AG04450 (cell line): ENCODE measurements around the gene SLC23A1. TPM values are rescaled to one million over a fixed set of nuclear protein-coding genes. Genes with fewer than 3 reads are reported as not detected.
"Not testable (repeated sequence)": the region's sequence is repeated elsewhere in the genome, so short reads cannot be mapped to it uniquely, and the experiment has no call there.

Experiments used
- CTCF ChIA-PET: fragments of 300-600, 350-600 bp; formaldehyde crosslinking; extraction: SDS; loops from one replicate; lab custom pipeline; 2022; ENCODE audit warnings: antibody characterized with exemption, inconsistent platforms; lab: Charles Lee
- POLR2A ChIA-PET: fragments of 350-600 bp; formaldehyde crosslinking; extraction: SDS; loops from one replicate; lab custom pipeline; 2021; ENCODE audit warnings: antibody characterized with exemption, inconsistent platforms; lab: Yijun Ruan, JAX
- DNase-seq: peaks from one replicate; pipeline ENCODE4 v3.0.0-alpha.2; 2011; ENCODE audit warnings: low read depth, low spot score
- H3K27ac ChIP-seq: one replicate; pipeline ENCODE4 v1.5.1; 2012; ENCODE audit warnings: low read depth, low read length, control low read depth
- H3K27me3 ChIP-seq: one replicate; pipeline ENCODE4 v1.6.0; 2012; ENCODE audit warnings: low read length; ENCODE audit not compliant: control insufficient read depth, insufficient read depth
- H3K4me3 ChIP-seq: 2 replicates; pipeline ENCODE4 v1.5.1; 2011; ENCODE audit warnings: mild to moderate bottlenecking, low read depth, low read length, control low read depth
- H3K9me3 ChIP-seq: 2 replicates; pipeline ENCODE4 v1.5.1; 2012; ENCODE audit warnings: low read length; ENCODE audit not compliant: control insufficient read depth, insufficient read depth
- polyA plus RNA-seq: library from polyadenylated mRNA; depleted of rRNA; stranded (reverse); fragments of >200 nt; gene quantifications from 2 replicates; pipeline ENCODE4 v1.2.3, GENCODE V29; 2011
- TF ChIP-seq, protein P1 (sequence below): IDR thresholded peaks from 2 replicates; pipeline ENCODE4 v1.5.1; 2011; ENCODE audit warnings: low read depth, low read length, control low read depth, inconsistent platforms

Gene SLC23A1
- polyA plus RNA-seq, 1 experiment: not detected

DNA sequence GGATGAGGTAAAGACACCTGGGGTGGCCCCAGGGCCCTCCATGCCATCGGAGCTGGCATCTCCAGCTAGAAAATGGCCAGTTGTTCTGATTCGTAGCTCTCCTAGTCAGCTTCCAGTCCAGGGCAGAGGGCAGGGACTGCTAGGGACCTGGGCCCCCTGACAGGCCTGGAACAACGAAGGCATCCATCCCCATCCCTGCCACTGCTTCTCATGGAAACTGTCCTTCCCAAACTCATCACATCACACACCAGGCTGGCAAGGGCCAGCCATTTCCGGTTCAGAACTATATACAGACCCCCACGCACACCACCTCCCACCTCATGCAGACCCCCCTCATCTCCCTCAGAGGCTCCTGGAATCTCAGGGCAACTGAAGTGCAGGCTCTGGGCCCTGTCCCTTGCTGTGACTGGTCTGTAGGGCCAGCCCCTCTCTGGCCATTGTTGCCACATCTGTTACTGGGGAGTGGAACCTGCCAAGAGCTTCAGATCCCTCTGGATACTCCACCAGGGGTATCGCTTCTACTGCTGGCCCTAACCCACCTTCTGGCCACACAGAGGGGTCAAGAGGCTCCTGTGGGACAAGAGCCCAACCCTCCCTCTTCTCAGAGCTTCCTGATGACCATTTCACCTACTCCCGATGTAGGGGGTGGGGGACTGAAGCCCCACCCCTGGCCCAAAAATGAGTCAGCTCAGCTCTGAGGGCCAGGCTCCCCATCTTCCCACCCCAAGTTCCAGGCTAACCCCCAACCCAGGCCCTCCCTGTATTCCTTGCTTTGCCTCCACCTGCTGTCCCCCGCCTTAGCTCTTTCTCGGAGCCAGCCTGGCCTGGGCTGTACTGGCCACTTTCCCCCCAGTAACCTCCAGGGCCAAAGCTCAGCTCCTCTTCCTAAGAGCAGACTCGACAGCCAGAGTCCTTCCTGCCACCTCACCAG, 7.8 kb upstream of the SLC23A1 start:
- TF ChIP-seq, protein P1, sequence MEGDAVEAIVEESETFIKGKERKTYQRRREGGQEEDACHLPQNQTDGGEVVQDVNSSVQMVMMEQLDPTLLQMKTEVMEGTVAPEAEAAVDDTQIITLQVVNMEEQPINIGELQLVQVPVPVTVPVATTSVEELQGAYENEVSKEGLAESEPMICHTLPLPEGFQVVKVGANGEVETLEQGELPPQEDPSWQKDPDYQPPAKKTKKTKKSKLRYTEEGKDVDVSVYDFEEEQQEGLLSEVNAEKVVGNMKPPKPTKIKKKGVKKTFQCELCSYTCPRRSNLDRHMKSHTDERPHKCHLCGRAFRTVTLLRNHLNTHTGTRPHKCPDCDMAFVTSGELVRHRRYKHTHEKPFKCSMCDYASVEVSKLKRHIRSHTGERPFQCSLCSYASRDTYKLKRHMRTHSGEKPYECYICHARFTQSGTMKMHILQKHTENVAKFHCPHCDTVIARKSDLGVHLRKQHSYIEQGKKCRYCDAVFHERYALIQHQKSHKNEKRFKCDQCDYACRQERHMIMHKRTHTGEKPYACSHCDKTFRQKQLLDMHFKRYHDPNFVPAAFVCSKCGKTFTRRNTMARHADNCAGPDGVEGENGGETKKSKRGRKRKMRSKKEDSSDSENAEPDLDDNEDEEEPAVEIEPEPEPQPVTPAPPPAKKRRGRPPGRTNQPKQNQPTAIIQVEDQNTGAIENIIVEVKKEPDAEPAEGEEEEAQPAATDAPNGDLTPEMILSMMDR: no peak
- CTCF ChIA-PET: interaction anchor here (0.5 to 1.6 kb wide), 3 partner anchors 11 to 59 kb away, joined by 3 to 6 read pairs (median 4); partner anchors contain the start of gene PAIP2
- Histone ChIP-seq H3K27ac (no peak overlapping the region), H3K9me3 (peaks cover 14% of the 10 kb centered on the region), H3K4me3 (no peak overlapping the region), H3K27me3 (peaks cover 18% of the 10 kb centered on the region)
- DNase-seq: no peak
- POLR2A ChIA-PET: interaction anchor here (1.4 kb wide), 1 partner anchor 49 kb away, joined by 3 read pairs; no protein-coding TSS in a partner anchor

DNA sequence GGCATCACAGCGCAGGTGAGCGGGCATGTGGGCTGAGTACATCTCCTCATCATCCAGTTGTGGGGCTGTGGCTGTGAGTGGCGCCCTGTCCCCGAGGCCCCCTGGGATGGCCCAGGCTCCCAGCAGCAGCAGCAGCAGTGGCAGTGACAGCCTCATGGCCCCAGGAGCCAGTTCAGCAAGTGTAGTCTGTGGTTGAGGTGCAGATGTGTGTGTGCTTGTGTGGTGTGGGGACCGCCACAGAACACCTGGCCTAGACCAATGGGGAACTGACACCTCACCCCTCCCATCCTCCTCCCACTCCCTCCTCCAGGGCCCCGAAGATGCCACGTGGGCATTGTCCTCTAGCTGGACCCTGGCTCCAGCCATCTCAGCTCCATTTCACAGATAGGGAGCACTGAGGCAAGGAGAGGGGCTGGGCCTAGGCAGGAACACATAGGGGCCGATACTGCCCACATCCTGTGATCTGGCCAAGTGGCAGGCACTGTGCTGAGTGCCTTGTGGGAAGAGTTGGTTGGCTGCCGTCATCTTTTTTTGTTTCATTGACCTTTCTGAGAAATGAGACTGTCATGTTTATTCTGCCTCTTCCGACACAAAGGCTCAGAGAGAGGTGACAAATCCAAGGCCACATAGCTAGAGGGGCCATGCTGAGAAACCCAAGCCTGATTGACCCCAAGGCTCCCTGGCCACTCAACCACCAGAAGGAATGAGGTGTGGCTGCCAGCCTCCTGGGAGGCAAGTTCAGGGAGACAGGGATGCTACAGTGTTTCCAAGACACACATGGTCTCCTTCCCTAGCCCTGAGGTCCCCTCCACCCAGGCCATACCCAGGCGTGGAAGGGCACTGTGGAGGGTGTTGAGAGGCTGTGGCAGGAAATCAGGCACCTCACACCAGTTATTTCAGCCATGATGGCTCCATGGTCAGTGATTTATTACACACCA, 6.9 kb upstream of the SLC23A1 start, which contains the start of gene MZB1:
MZB1 (minus strand) TSS at position 213 of the 938 bp plus-strand sequence; CDS start at position 156, 57 bp downstream.
- CTCF ChIA-PET: interaction anchor here (1.6 kb wide), 1 partner anchor 48 kb away, joined by 6 read pairs; the partner anchor contains the start of gene PAIP2
- Histone ChIP-seq H3K9me3 (peaks cover 14% of the 10 kb centered on the region), H3K4me3 (no peak within 1 kb of the TSS), H3K27ac (no peak within 1 kb of the TSS), H3K27me3 (peaks cover 15% of the 10 kb centered on the region)
- POLR2A ChIA-PET: interaction anchor here (1.4 kb wide), 1 partner anchor 48 kb away, joined by 3 read pairs; no protein-coding TSS in a partner anchor
- DNase-seq: no peak
- TF ChIP-seq, protein P1: no peak

DNA sequence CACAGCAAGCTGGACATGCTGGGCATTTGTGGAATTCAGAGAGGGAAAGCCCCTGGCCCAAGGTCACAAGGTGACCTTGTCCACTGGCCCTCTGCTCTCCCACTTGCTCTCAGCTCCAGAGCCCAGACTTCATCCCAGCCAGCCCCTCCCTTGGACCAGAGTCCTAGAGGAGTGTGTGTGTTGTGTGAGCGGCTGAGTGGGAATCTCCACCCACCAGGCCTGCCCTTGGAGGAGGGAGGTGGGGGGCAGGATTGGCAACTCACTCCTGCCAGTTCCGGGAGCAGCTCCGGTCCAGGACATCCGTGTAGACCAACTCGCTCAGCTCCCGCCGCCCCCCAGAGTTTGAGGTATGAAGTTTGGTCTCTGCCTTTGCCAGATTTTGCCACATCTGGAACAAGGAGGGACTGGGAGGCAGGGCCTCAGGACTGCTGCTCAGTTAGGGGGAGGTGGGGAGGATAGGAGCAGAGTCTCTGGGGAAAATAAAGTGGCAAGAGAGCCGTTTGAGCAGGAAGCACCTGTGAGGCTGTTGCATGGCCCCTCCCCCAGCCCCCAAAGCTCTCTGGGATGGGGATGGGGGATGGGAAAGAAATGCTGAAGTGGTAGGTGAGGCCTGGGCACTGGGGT, 5.2 kb upstream of the SLC23A1 start:
- TF ChIP-seq, protein P1: no peak
- ChIA-PET POLR2A (interaction anchor here (1.0 kb wide), 1 partner anchor 47 kb away, joined by 4 read pairs; the partner anchor contains the start of gene PAIP2), CTCF (interaction anchor here (0.5 kb wide), 1 partner anchor 23 kb away, joined by 3 read pairs; no protein-coding TSS in a partner anchor)
- peaks cover 6% of the 10 kb centered on the region for H3K27me3 ChIP-seq
- H3K4me3 ChIP-seq: no peak overlapping the region
- peaks cover 5% of the 10 kb centered on the region for H3K9me3 ChIP-seq
- DNase-seq: no peak
- no peak overlapping the region for H3K27ac ChIP-seq

DNA sequence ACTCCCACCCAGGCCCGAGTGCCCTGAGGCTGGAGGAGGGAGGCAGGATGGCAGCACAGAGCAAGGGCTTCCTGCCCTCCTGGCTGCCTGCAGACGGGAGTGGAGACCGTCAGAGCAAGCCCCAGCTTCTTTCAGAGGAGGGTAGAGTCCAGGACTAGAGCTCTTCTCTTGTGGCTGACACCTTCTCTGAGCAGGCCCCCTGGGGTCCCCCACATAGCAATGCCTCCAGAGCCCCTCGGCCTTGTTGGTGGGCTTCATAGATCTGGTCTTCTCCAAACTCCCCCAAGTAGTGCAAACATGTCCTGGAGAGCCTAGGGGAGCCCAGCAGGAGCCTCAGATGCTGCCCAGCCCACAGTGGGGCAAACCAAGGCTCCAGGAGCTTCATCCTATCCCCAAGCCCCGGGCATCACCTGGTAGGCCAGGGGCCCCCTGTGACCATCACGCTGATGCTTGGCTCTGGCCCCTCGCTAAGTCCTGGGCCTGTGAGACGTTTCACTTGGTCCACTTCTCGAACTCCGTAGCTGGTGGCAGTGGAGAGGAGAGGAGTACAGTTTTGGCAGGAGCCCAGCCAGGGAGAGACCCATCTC, 4.6 kb upstream of the SLC23A1 start:
- ChIA-PET POLR2A (interaction anchor here (1.0 to 1.5 kb wide), 2 partner anchors 46 kb away, joined by 3 to 4 read pairs; partner anchors contain the start of gene PAIP2), CTCF (interaction anchor here (0.5 kb wide), 1 partner anchor 22 kb away, joined by 3 read pairs; no protein-coding TSS in a partner anchor)
- Histone ChIP-seq H3K9me3 (no peaks in the 10 kb centered on the region; the same call in 1 of the 2 replicates), H3K4me3 (no peak overlapping the region), H3K27ac (no peak overlapping the region), H3K27me3 (peaks cover under 1% of the 10 kb centered on the region)
- TF ChIP-seq, protein P1: no peak
- DNase-seq: no peak

DNA sequence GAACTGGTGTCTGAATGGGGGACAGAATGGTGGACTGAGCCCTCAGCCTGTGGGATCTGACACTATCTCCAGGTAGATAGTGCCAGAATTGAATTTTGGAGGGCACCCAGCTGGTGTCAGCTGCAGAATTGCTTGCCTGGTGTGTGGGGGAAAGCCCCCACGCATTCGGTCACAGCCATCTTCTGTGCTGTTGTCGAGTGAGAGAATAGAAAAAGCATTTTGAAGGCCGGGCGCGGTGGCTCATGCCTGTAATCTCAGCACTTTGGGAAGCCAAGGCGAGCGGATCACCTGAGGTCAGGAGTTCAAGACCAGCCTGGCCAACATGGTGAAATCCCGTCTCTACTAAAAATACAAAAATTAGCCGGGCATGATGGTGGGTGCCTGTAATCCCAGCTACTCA, 3.9 kb upstream of the SLC23A1 start:
- H3K4me3 ChIP-seq, H3K27ac ChIP-seq, H3K27me3 ChIP-seq, DNase-seq, CTCF ChIA-PET, H3K9me3 ChIP-seq: not testable (repeated sequence)
- POLR2A ChIA-PET: interaction anchor here (1.5 kb wide), 1 partner anchor 45 kb away, joined by 3 read pairs; the partner anchor contains the start of gene PAIP2
